Sigmoid colon (tissue), 4 donors: ENCODE measurements around the gene ERMP1.

ENCODE experiments used
- CTCF ChIP-seq, 4 experiments: fragments of 450-650 bp in 3 of 4; fragments of 200-600 bp in 1 of 4; IDR thresholded peaks; one replicate each; pipeline ENCODE4 v1.5.1; 2016 to 2019; ENCODE audit warnings: antibody characterized with exemption in 4 of 4, mild to moderate bottlenecking in 3 of 4, moderate library complexity in 2 of 4
- EP300 ChIP-seq, 4 donors: sonication (generic); formaldehyde crosslinking; IDR thresholded peaks; one replicate each; pipeline ENCODE4 v1.6.1; 2017; ENCODE audit warnings: antibody characterized with exemption in 4 of 4
- POLR2A ChIP-seq, 2 donors: fragments of 450-650 bp; IDR thresholded peaks; one replicate each; pipeline ENCODE4 v1.6.1; 2016; ENCODE audit warnings: antibody characterized with exemption in 2 of 2, mild to moderate bottlenecking in 2 of 2, moderate library complexity in 2 of 2

DNA sequence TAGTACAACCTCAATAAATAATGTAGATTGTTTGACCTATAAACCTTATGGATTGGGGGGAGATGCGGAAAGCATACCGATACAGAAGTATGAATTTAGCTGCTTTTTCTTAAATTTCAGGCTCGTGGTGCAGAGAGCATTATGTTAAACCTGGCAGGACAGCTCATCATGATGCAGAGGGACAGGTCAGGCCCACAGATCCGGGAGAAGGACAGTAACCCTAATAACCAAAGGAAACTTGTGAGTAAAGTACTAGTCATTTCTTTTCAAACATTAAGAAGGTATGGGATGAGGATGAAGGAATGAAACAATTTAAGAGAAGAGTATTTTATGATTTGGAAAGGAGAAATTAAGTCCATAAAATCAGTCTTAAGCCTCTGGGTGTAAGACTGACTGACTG is 70.5 kb downstream of the ERMP1 start:
- TF ChIP-seq CTCF (IDR thresholded peaks at IDR 0.05) (no peak), POLR2A (IDR thresholded peaks at IDR 0.05) (no peak), EP300 (IDR thresholded peaks at IDR 0.05) (no peak)
